ENCODE results near the gene THOC2.
A peak's percentile ranks its signal among the peaks of the same experiment; 100 is the strongest.

THOC2 gene

GRCh38 chrX:123779908-123780396, 47.1 kb upstream of the THOC2 start:
- TF ChIP-seq OSR2 (tag by site-specific recombination; IDR thresholded peaks at IDR 0.05): peak; percentile 79; the same call in 1 of the 2 replicates
- TF ChIP-seq ZBTB6 (tag by site-specific recombination; IDR thresholded peaks at IDR 0.05): 0 out of 2 replicates have a peak, but pooled peaks have one; percentile 15
- TF ChIP-seq ZNF18 (tag by site-specific recombination; IDR thresholded peaks at IDR 0.05): peak; percentile 81
- peak; percentile 94; the same call in 1 of the 2 replicates for TF ChIP-seq TRIM28 (IDR thresholded peaks at IDR 0.05; ENCODE audit: borderline replicate concordance, low read length)
- TF ChIP-seq TCF7L2 (IDR thresholded peaks at IDR 0.05; ENCODE audit: borderline replicate concordance, low read depth, low read length): peak; percentile 68; the same call in 1 of the 2 replicates
- peak; percentile 43; the same call in 1 of the 2 replicates for TF ChIP-seq PRDM6 (tag by site-specific recombination; IDR thresholded peaks at IDR 0.05)
- peak; percentile 7; the same call in 1 of the 2 replicates for TF ChIP-seq FEZF1 (tag by site-specific recombination; IDR thresholded peaks at IDR 0.05)
- peak; percentile 17; the same call in 1 of the 2 replicates for TF ChIP-seq ZNF843 (tag by site-specific recombination; IDR thresholded peaks at IDR 0.05)
- TF ChIP-seq ZNF530 (tag by site-specific recombination; IDR thresholded peaks at IDR 0.05; ENCODE audit: low read depth): no peak
- no peak for TF ChIP-seq KLF16 (tag by site-specific recombination; IDR thresholded peaks at IDR 0.05)
- 0 out of 2 replicates have a peak, but pooled peaks have one; percentile 10 for TF ChIP-seq ZNF341 (tag by site-specific recombination; IDR thresholded peaks at IDR 0.05; ENCODE audit: low read depth)
- Histone ChIP-seq H3K4me1 (ENCODE audit: control insufficient read depth, insufficient read depth, low read length) (peaks cover 4% of the 10 kb centered on the region; the same call in 1 of the 2 replicates), H3K27ac (ENCODE audit: extremely low read depth, low read depth, low read length) (peak overlapping the region; percentile 55; the same call in 1 of the 2 replicates), H3K9me3 (ENCODE audit: control insufficient read depth, insufficient read depth, low read depth, low read length) (no peaks in the 10 kb centered on the region), H3K4me3 (ENCODE audit: low read depth, low read length) (no peak overlapping the region), H3K36me3 (ENCODE audit: control insufficient read depth in 2 of 2, insufficient read depth in 1 of 2, low read length in 2 of 2) (no peaks in the 10 kb centered on the region)
- CTCF ChIA-PET: interaction anchor here (0.7 to 1.6 kb wide), 7 partner anchors 8 to 321 kb away, joined by 3 to 9 read pairs (median 3); no protein-coding TSS in a partner anchor
- POLR2A ChIA-PET: no interaction called here

- CTCF ChIA-PET: interaction anchor here (0.7 kb wide), 1 partner anchor 127 kb away, joined by 4 read pairs; no protein-coding TSS in a partner anchor
- no peaks in the 10 kb centered on the region for H3K36me3 ChIP-seq (ENCODE audit: control insufficient read depth in 2 of 2, insufficient read depth in 1 of 2, low read length in 2 of 2)
- TF ChIP-seq BCL11A (tag by site-specific recombination; IDR thresholded peaks at IDR 0.05; ENCODE audit: low read depth) (no peak), ZNF148 (tag by site-specific recombination; IDR thresholded peaks at IDR 0.05; ENCODE audit: borderline replicate concordance) (no peak), ZNF266 (tag by site-specific recombination; IDR thresholded peaks at IDR 0.05; ENCODE audit: low read depth) (peak; percentile 86), KLF8 (tag by site-specific recombination; IDR thresholded peaks at IDR 0.05) (no peak), ZXDB (tag by site-specific recombination; IDR thresholded peaks at IDR 0.05) (no peak), ZNF830 (tag by site-specific recombination; IDR thresholded peaks at IDR 0.05; ENCODE audit: low read depth) (no peak)
- H3K9me3 ChIP-seq (ENCODE audit: control insufficient read depth, insufficient read depth, low read depth, low read length): no peaks in the 10 kb centered on the region
- H3K4me3 ChIP-seq (ENCODE audit: low read depth, low read length): no peak overlapping the region
- no peak overlapping the region for H3K27ac ChIP-seq (ENCODE audit: extremely low read depth, low read depth, low read length)
- no peaks in the 10 kb centered on the region for H3K4me1 ChIP-seq (ENCODE audit: control insufficient read depth, insufficient read depth, low read length)
- POLR2A ChIA-PET: interaction anchor here (0.7 kb wide), 1 partner anchor 325 kb away, joined by 3 read pairs; no protein-coding TSS in a partner anchor
Measured at GRCh38 chrX:123773258-123773988, 40.6 kb upstream of the THOC2 start.

Measured in HEK293 (cell line).